Activated naive CD8-positive, alpha-beta T cell treated with anti-CD3 and anti-CD28 coated beads, Interleukin-2, amount 10 ng/mL, durations not matched to agents 7 days and 5 days (primary cell): Measurements from ENCODE around the gene MUC3A. TPM values are rescaled to one million over a fixed set of nuclear protein-coding genes. Genes with fewer than 3 reads are reported as not detected.
"Not testable (repeated sequence)": the region's sequence is repeated elsewhere in the genome, so short reads cannot be mapped to it uniquely, and the experiment has no call there.

Experiments used
- ATAC-seq: fragments of 150-1000 bp; cut with Tn5 transposase; one replicate; pipeline ENCODE4 v1.10.0; 2021; ENCODE audit warnings: low read depth, moderate library complexity
- POLR2A ChIA-PET: fragments of 350-600 bp; sonication (Branson Sonifier 250); formaldehyde crosslinking; loops from one replicate; lab custom pipeline; 2021; ENCODE audit warnings: antibody characterized with exemption; lab: Charles Lee
- DNase-seq: peaks from one replicate; pipeline ENCODE4 v3.0.0; 2021
- H3K27ac Mint-ChIP-seq: one replicate; pipeline ENCODE4 v1.8.0; 2022; ENCODE audit warnings: mild to moderate bottlenecking, mixed read lengths
- H3K27me3 Mint-ChIP-seq: one replicate; pipeline ENCODE4 v1.8.0; 2022; ENCODE audit warnings: mild to moderate bottlenecking, moderate library complexity, mixed read lengths
- H3K36me3 Mint-ChIP-seq: one replicate; pipeline ENCODE4 v1.8.0; 2021; ENCODE audit warnings: mild to moderate bottlenecking, mixed read lengths
- H3K4me1 Mint-ChIP-seq: one replicate; pipeline ENCODE4 v1.8.0; 2021; ENCODE audit warnings: mixed read lengths
- H3K4me3 Mint-ChIP-seq: one replicate; pipeline ENCODE4 v1.8.0; 2022; ENCODE audit warnings: mild to moderate bottlenecking, moderate library complexity, mixed read lengths
- H3K9me3 Mint-ChIP-seq: one replicate; pipeline ENCODE4 v1.8.0; 2021; ENCODE audit warnings: mixed read lengths
- total RNA-seq, 2 experiments: library from RNA; stranded (reverse); gene quantifications; one replicate each; pipeline ENCODE4 v1.2.3, GENCODE V29; 2021

MUC3A gene
- total RNA-seq, 2 experiments from 2014 or later: not detected

DNA sequence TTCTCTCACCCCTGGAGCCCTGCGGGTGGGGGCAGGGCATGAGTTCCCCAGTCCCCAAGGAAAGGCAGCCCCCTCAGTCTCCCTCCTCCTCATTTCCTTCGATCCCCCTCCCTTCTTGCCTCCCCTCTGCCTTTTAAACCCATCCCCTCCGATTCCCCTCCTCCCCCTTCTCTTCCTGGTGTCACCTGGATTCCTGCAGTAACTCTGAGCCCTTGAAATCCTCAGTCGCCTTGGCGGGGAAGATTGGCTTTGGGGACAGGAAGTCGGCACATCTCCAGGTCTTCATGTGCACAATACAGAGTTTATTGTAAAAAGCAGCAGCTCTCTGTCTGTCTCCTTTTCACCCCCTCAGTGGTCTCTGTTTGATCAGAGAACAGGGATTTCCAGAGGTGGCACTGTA, 18.7 kb downstream of the MUC3A start:
- Mint-ChIP-seq H3K27me3 (peaks cover 49% of the 10 kb centered on the region), H3K4me3 (no peak overlapping the region), H3K4me1 (peaks cover 10% of the 10 kb centered on the region), H3K27ac (no peak overlapping the region), H3K36me3 (no peaks in the 10 kb centered on the region), H3K9me3 (no peaks in the 10 kb centered on the region)
- no peak for DNase-seq
- POLR2A ChIA-PET: no interaction called here
- ATAC-seq: no peak

DNA sequence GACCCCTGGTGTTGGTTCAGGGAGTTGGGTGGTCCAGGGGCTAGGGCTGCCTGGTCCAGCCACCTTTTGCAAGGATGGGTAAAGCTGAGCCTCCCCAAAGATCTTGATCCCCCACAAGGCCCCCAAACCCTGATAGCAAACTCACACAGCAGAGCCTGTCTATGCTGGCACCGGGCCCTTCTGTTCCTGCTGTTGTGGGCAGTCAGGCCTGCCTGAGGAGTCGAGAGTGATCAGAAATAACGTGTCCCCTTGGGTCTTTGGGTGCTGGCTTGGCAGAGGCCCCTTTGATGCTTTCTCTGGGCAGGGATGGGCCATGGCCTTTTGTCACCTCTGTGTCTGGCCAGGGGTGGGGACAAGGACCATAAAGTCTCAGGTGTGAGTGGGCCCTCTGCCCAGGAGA, 19.3 kb downstream of the MUC3A start:
- Mint-ChIP-seq H3K27me3 (peaks cover 47% of the 10 kb centered on the region), H3K9me3 (no peaks in the 10 kb centered on the region), H3K27ac (no peak overlapping the region), H3K4me1 (peaks cover 10% of the 10 kb centered on the region), H3K4me3 (no peak overlapping the region), H3K36me3 (no peaks in the 10 kb centered on the region)
- POLR2A ChIA-PET: no interaction called here
- no peak for DNase-seq
- no peak for ATAC-seq

DNA sequence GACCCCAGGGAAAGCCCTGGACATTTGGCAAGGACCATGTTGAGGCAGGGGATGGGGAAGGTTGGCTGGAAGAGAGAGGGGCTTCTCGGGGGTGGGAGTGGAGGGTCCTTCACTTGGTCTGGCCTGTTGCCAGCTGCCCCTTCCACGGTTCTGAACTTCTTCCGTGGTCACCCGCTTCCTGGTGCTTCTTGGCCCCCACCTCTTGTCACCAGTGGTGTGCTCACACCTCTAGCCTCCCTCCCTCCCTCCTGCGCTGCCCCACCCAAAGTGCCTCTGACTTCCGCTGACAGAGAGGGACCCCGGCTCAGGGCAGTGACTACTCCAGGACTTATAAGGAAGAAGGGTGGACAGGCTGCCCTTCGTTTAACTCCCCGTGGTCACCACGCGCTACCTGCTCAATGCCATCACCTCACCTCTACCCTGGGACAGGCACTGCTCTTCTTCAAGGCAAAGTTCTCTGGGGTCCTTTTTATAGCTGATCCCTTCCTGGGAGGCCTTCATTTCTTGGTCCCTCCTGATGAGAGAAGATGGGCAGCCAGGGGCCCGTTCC, 19.8 kb downstream of the MUC3A start, which contains the start of gene MUC12:
Gene MUC12 (plus strand): TSS at position 500 of the 550 bp plus-strand sequence. CDS start 58 bp downstream, outside the sequence.
- no peak within 1 kb of the TSS for H3K4me3 Mint-ChIP-seq
- no peaks in the 10 kb centered on the region for H3K36me3 Mint-ChIP-seq
- no peak within 1 kb of the TSS for H3K27ac Mint-ChIP-seq
- peaks cover 43% of the 10 kb centered on the region for H3K27me3 Mint-ChIP-seq
- H3K4me1 Mint-ChIP-seq: peaks cover 10% of the 10 kb centered on the region
- ATAC-seq: no peak
- peaks cover 1% of the 10 kb centered on the region for H3K9me3 Mint-ChIP-seq
- POLR2A ChIA-PET: no interaction called here
- no peak for DNase-seq

DNA sequence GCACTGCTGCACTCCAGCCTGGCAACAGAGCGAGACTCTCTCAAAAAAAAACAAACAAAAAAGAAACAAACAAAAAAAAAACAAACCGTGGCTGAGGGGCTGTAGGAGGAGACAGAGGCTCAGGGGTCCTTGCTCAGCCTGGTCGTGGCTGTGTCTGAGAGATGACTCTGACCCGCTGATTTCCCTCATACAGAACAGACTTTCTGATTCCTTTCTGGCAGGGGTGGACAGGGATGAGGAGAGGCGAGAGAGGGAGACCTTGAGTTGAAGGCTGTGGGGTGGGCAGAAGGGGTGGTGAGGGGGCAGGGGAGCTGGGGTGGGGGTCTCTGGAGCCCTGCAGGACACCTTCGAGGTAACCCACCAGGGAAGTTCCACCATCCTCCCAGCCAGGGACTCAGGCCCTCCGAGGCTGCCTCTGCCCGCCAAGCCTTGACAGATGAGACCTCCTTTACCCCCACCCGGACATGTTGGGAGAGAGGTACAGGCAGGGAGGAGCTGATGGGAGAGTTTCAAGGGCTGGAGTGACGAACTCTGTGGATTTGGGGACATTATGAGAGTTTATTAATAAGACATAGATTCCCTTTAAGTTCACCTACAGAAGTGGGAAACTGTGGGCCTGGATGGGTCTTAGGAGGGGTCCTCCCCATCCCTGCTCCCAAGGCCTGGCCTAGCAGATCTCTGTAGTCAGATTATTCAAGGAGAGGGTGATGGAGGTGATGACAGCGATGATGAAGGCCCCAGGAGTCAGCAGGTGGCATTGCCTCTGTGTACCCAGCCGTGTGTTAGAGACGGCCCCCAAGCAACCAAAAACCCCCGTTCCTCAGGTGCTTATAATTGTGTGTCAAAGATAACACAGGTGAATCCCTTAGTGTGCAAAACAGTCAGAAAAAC, 22.0 kb downstream of the MUC3A start:
- Mint-ChIP-seq H3K27ac (no peak overlapping the region), H3K36me3 (no peaks in the 10 kb centered on the region), H3K27me3 (peaks cover 36% of the 10 kb centered on the region), H3K9me3 (peaks cover 2% of the 10 kb centered on the region), H3K4me3 (no peak overlapping the region), H3K4me1 (peaks cover 6% of the 10 kb centered on the region)
- ATAC-seq (no peak), DNase-seq (no peak)
- POLR2A ChIA-PET: no interaction called here

DNA sequence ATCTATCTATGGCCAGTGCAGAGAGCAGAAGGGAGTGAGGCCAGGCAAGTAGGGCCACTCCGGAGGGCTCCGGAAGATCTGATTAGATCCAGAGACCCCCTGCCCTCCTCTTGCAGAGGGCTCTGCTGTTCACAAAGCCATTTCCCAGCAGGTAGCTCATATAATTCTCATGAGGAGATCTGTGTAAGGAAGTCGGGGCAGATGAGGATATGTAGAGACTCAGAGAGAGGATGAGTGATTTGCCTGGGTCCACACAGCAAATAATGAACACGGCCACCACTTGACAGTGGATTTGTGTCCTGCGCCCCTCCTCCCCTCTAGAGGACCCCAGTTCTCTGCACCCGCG, 22.6 kb downstream of the MUC3A start:
- peaks cover 2% of the 10 kb centered on the region for H3K4me1 Mint-ChIP-seq
- POLR2A ChIA-PET: no interaction called here
- ATAC-seq (no peak), DNase-seq (no peak)
- H3K27ac Mint-ChIP-seq: no peak overlapping the region
- no peaks in the 10 kb centered on the region for H3K36me3 Mint-ChIP-seq
- H3K9me3 Mint-ChIP-seq: peaks cover 2% of the 10 kb centered on the region
- peaks cover 31% of the 10 kb centered on the region for H3K27me3 Mint-ChIP-seq
- H3K4me3 Mint-ChIP-seq: no peak overlapping the region

DNA sequence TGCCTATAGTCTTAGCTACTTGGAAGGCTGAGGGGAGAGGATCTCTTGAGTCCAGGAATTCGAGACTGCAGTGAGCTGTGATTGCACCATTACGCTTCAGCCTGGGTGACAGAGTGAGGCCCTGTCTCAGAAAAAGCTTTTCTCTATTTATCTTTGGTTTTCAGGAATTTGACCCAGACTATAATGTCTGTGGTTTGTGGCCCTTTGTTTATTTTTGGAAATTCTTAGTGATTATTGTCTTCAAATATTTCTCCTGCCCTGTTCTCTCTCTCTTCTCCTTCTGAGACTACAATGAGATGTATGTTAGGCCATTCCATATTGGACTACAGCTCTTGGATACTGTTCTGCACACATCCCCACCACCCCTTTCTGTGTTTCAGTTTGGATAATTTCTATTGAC, 24.7 kb downstream of the MUC3A start:
- DNase-seq: no peak
- Mint-ChIP-seq H3K4me1 (no peaks in the 10 kb centered on the region), H3K27ac (no peak overlapping the region), H3K27me3 (peaks cover 12% of the 10 kb centered on the region), H3K9me3 (peaks cover 2% of the 10 kb centered on the region), H3K4me3 (no peak overlapping the region), H3K36me3 (no peaks in the 10 kb centered on the region)
- ATAC-seq: no peak
- POLR2A ChIA-PET: no interaction called here

DNA sequence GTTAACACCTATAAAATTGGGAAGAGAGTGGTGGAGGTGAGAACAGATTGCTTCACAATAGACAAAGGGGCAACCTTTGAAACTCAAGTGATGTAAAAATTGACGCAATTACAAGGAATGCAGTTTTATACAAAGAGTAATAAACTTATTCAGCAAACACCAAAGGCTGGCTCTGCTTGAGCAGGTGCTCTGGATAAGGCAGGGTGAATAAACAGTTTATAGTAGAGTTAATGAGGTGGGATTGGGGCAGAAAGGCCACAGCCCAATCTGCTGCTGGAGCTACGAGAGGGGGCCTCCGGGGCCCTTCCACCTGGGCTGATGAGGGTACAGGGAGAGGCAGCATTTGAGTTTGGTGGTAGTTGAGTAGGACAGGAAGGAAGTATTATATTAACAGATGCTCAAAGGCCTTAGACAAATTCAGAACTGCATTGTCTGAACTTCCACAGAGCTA, 26.1 kb downstream of the MUC3A start:
- Mint-ChIP-seq H3K27ac (no peak overlapping the region), H3K36me3 (no peaks in the 10 kb centered on the region)

DNA sequence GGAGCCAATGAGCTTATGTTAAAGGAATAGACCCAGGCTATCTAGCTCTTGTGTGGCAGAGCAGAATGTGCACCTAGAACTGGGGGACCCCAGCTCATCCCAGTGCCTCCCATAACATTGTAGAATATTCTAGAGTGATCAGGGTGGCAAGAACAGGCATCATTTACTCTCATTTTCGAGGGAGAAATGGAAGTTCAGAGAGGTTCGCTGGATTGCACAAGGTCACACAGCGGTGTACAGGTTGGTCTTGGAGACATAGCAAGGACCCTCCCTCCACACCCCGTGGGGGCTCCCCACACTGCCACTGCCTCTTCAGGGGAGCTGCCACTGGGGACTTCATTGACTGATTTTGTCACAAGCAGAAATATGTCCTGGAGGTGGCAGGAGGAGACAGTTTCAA, 29.0 kb downstream of the MUC3A start:
- ATAC-seq (no peak), DNase-seq (no peak)
- POLR2A ChIA-PET: no interaction called here
- Mint-ChIP-seq H3K4me1 (no peaks in the 10 kb centered on the region), H3K27me3 (peaks cover 4% of the 10 kb centered on the region), H3K4me3 (no peak overlapping the region), H3K27ac (no peak overlapping the region), H3K9me3 (peaks cover 2% of the 10 kb centered on the region), H3K36me3 (no peaks in the 10 kb centered on the region)

More for the DNA sequence above, 26.1 kb downstream of the MUC3A start:
- Mint-ChIP-seq H3K27me3 (peaks cover 9% of the 10 kb centered on the region), H3K4me1 (no peaks in the 10 kb centered on the region), H3K4me3 (no peak overlapping the region), H3K9me3 (peaks cover 2% of the 10 kb centered on the region)
- POLR2A ChIA-PET: no interaction called here
- DNase-seq (no peak), ATAC-seq (no peak)

DNA sequence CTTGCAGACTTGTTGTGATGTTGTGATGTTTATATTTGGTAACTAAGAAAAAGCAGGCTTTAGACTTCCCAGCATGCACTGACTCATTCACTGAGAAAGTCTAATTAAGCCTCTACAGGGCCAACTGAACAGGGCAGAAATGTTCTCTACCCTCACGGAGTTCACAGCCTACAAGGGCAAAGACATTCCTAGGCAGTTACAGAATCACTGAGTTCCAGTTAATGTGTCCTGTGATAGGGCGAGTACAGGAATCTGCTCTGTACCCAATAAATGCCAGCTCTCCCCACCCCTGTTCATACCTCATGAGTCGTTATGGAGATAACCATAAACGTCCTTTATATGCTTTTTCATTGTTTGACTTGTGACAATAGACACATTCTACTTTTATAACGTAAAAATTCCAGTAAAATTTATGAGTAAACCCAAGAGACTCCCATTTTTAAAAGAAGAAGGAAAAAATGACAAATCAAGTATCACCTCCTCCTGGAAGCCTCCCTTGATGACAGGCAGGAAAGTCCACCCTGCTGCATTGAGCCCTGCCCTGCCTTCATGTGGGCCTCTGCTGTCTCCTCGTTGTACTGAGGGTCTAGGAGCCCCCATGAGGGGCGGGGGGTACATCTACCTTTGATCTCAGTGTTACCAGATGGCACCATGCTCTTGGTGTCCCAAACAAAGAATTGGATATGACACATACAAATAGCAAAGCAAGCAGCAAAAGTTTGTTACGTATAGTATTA, 34.3 kb downstream of the MUC3A start:
- no peaks in the 10 kb centered on the region for H3K9me3 Mint-ChIP-seq
- H3K27ac Mint-ChIP-seq: no peak overlapping the region
- H3K4me1 Mint-ChIP-seq: no peaks in the 10 kb centered on the region
- DNase-seq (no peak), ATAC-seq (no peak)
- H3K4me3 Mint-ChIP-seq: no peak overlapping the region
- H3K36me3 Mint-ChIP-seq: no peaks in the 10 kb centered on the region
- POLR2A ChIA-PET: no interaction called here
- no peaks in the 10 kb centered on the region for H3K27me3 Mint-ChIP-seq

DNA sequence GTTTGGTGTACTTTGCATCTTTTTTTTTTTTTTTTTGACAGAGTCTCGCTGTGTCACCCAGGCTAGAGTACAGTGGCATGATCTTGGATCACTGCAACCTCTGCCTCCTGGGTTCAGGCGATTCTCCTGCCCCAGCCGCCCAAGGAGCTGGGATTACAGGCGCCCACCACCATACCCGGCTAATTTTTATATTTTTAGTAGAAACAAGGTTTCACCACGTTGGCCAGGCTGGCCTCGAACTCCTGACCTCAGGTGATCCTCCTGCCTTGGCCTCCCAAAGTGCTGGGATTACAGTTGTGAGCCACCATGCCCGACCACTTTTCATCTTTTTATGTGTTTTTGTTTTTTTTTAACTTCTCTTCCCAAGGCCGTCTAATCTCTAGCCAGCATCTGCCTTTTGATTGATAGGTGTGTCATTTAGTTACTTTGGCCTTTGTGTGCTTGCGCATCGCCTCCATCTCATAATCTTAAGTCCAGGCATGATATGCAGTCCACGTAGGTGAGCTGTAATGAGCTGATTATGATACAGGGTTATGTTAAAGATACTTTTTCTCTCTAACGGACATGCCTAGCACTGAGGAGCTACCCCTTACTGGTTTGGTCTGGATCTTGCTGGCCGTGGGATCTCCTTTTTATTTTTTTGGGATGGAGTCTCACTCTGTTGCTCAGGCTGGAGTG, 35.0 kb downstream of the MUC3A start:
- H3K4me1 Mint-ChIP-seq: not testable (repeated sequence)

DNA sequence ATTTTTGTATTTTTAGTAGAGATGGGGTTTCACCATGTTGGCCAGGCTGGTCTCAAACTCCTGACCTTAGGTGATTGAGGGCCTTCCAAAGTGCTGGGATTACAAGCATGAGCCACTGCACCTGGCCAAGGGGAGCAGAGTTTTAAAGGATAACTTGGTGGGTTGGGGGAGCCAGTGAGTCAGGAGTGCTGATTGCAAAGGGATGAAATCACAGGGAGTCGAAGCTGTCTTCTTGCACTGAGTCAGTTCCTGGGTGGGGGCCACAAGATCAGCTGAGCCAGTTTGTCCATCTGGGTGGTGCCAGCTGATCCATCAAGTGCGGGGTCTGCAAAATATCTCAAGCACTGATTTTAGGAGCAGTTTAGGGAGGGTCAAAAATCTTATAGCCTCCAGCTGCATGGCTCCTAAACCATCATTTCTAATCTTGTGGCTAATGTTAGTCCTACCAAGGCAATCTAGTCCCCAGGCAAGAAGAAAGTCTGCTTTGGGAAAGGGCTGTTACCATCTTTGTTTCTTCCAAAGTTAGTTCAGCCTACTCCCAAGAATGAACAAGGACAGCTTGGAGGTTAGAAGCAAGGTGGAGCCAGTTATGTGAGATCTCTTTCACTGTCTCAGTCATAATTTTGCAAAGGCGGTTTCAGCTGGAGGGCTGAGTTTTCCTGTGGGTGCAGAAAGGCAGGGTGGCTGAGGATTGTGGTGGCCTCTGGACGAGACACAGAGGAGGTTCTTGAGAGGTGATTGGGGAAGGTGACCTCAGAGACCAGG, 35.9 kb downstream of the MUC3A start:
- DNase-seq, H3K27me3 Mint-ChIP-seq, H3K9me3 Mint-ChIP-seq, H3K4me3 Mint-ChIP-seq, H3K4me1 Mint-ChIP-seq, H3K36me3 Mint-ChIP-seq, H3K27ac Mint-ChIP-seq, ATAC-seq, POLR2A ChIA-PET: not testable (repeated sequence)

More for the DNA sequence above, 35.0 kb downstream of the MUC3A start:
- DNase-seq, H3K9me3 Mint-ChIP-seq, POLR2A ChIA-PET, H3K36me3 Mint-ChIP-seq, H3K27me3 Mint-ChIP-seq, ATAC-seq, H3K27ac Mint-ChIP-seq, H3K4me3 Mint-ChIP-seq: not testable (repeated sequence)

DNA sequence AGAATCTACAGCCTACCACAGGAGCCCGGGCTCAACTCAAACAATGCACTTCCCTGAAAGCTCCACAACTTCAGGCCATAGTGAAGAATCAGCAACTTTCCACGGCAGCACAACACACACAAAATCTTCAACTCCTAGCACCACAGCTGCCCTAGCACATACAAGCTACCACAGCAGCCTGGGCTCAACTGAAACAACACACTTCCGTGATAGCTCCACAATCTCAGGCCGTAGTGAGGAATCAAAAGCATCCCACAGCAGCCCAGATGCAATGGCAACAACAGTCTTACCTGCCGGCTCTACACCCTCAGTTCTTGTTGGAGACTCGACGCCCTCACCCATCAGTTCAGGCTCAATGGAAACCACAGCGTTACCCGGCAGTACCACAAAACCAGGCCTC, 42.3 kb downstream of the MUC3A start:
- no peak for DNase-seq
- no peak for ATAC-seq
- Mint-ChIP-seq H3K27me3 (no peaks in the 10 kb centered on the region), H3K36me3 (no peaks in the 10 kb centered on the region), H3K4me1 (no peaks in the 10 kb centered on the region), H3K27ac (no peak overlapping the region), H3K9me3 (no peaks in the 10 kb centered on the region), H3K4me3 (no peak overlapping the region)
- POLR2A ChIA-PET: no interaction called here

DNA sequence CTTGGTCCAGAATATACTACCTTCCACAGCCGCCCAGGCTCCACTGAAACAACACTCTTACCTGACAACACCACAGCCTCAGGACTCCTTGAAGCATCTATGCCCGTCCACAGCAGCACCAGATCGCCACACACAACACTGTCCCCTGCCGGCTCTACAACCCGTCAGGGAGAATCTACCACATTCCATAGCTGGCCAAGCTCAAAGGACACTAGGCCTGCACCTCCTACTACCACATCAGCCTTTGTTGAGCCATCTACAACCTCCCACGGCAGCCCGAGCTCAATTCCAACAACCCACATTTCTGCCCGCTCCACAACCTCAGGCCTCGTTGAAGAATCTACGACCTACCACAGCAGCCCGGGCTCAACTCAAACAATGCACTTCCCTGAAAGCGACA, 42.9 kb downstream of the MUC3A start:
- H3K27me3 Mint-ChIP-seq, POLR2A ChIA-PET: not testable (repeated sequence)

More for the DNA sequence above, 42.9 kb downstream of the MUC3A start:
- H3K4me3 Mint-ChIP-seq, ATAC-seq, H3K4me1 Mint-ChIP-seq, H3K27ac Mint-ChIP-seq, H3K36me3 Mint-ChIP-seq, H3K9me3 Mint-ChIP-seq, DNase-seq: not testable (repeated sequence)
